Measurements from ENCODE around the gene ALG9.

The ALG9 gene

DNA sequence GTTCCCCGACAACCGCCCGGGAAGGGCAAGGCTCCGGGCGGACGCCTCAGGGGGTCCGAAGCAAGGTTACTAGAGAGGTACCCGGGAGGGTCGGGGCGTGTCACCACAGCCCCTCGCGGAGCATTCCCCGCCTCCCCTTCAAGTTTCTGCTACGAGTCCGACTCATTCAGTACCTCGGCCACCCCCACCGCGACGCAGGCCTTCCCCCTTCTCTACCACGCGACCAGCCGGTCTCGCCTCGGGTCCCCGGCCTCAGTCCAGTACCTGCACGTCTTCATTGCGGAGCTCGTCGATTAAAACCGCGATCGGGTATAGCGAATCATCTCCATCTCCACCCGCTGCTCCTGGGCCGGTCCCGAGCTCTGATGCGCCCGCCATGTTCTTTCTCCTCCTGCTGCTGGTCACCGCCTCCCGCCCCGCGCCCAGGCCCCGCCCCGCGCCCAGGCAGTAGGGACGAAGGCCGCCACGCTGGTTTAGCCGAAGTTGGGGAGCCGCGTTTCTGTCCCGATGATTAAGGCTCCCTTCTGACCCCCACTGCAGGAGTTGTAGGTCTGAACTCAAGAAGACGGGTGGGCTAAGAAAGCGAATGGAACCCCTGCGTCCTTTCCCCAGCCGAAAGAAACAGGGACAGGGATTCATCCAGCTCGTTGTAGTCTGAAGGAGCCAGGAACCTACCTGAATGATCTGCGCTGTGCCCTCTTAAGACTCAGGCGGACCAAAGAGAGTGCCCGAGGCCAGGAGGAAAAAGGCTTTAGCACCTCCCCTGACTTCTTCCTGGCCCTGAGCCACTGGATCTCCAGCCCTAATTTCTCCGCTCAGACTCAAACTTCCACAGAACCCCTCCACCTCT lies 105.2 kb downstream of the ALG9 start, which contains the start of gene PPP2R1B:
PPP2R1B (minus strand) TSS at position 406 of the 850 bp plus-strand sequence; CDS start at position 378, 28 bp downstream.
- peak; percentile 81 for DNase-seq (ENCODE audit: low read depth)
- TF ChIP-seq MYC (IDR thresholded peaks at IDR 0.05; ENCODE audit: low read depth, low read length) (peak; percentile 25; the same call in 1 of the 2 replicates), POLR2A (IDR thresholded peaks at IDR 0.05; ENCODE audit: extremely low read depth, insufficient read length) (peak; percentile 82)
- TF ChIP-seq, protein P1, sequence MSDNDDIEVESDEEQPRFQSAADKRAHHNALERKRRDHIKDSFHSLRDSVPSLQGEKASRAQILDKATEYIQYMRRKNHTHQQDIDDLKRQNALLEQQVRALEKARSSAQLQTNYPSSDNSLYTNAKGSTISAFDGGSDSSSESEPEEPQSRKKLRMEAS (IDR thresholded peaks at IDR 0.05; ENCODE audit: low read depth, low read length): no peak; the same call in 1 of the 2 replicates
- TF ChIP-seq, protein P2, sequence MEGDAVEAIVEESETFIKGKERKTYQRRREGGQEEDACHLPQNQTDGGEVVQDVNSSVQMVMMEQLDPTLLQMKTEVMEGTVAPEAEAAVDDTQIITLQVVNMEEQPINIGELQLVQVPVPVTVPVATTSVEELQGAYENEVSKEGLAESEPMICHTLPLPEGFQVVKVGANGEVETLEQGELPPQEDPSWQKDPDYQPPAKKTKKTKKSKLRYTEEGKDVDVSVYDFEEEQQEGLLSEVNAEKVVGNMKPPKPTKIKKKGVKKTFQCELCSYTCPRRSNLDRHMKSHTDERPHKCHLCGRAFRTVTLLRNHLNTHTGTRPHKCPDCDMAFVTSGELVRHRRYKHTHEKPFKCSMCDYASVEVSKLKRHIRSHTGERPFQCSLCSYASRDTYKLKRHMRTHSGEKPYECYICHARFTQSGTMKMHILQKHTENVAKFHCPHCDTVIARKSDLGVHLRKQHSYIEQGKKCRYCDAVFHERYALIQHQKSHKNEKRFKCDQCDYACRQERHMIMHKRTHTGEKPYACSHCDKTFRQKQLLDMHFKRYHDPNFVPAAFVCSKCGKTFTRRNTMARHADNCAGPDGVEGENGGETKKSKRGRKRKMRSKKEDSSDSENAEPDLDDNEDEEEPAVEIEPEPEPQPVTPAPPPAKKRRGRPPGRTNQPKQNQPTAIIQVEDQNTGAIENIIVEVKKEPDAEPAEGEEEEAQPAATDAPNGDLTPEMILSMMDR (IDR thresholded peaks at IDR 0.05; ENCODE audit: low read depth, low read length): no peak
- peak within 1 kb of the TSS; percentile 90 for H3K4me3 ChIP-seq (ENCODE audit: low read depth, low read length)

DNA sequence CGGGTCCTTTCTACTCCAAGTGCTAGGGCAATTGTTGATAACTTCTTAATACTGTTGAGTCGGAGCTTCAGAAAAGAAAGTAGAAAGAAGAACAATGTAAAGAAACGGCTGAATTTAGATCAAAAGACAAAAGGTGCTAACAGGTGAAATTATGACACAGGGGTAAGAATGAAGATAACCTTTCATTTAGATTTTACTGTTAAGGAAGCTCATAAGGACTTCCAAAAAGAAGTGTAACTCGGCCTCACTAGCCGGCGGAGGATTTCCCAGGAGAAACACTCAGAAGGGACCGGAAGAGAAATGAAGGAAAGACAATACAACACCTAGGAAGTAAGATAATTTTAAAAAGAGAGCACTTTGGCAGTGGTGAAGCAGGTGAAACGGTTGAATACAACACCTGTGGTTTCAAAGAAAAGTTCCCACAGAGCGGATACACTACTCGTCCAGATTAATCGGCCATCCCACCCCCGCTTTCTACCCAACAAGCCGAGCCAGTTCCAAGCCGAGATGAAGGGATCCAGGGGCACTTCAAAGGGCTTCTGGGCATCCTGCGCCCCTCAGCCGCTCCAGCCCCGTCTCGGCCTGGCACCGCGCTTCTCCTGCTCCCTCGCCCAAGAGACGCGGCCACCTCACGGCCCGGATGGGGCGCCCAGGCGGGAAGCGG lies 105.9 kb downstream of the ALG9 start:
- TF ChIP-seq, protein P2 (IDR thresholded peaks at IDR 0.05; ENCODE audit: low read depth, low read length): no peak
- TF ChIP-seq, protein P1 (IDR thresholded peaks at IDR 0.05; ENCODE audit: low read depth, low read length): no peak
- TF ChIP-seq MYC (IDR thresholded peaks at IDR 0.05; ENCODE audit: low read depth, low read length) (no peak), POLR2A (IDR thresholded peaks at IDR 0.05; ENCODE audit: extremely low read depth, insufficient read length) (no peak)
- H3K4me3 ChIP-seq (ENCODE audit: low read depth, low read length): peak overlapping the region; percentile 90
- no peak for DNase-seq (ENCODE audit: low read depth)

- no peak for DNase-seq (ENCODE audit: low read depth)
- peak overlapping the region; percentile 90 for H3K4me3 ChIP-seq (ENCODE audit: low read depth, low read length)
These were observed 106.8 kb downstream of the ALG9 start for GRCh38 chr11:111764621-111765020.

DNA sequence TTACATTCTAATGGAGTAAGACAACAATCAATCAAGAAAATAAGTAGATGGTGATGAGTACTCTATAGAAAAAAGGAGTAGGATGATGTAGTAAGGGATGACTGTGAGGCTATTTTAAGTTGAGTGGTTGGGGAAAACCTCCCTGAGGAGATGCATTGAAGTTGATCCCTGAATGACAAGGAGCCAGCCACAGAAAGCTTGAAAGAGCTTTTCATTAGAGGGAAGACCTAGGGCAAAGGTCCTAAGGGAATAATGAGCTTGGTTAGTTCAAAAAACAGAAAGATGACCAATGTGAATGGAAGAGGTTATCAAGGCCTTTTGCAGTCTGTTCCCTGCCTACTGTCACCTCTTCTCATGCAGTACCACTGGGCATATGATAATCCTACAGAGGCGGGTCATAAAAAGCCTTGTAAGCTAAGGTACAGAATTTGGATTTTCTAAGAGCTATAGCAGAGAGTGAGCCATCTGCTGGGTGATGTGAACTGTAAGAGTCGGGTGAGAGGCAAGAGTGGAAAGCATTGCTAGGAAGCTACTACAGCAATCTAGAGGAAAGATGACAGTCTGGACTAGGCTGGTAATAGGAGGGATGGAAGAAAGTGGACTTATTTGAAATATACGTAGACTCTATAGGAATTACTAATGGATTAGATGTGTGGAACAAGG lies 108.3 kb downstream of the ALG9 start:
- no peak overlapping the region for H3K4me3 ChIP-seq (ENCODE audit: low read depth, low read length)
- TF ChIP-seq, protein P2 (IDR thresholded peaks at IDR 0.05; ENCODE audit: low read depth, low read length): no peak
- TF ChIP-seq, protein P1 (IDR thresholded peaks at IDR 0.05; ENCODE audit: low read depth, low read length): no peak
- TF ChIP-seq POLR2A (IDR thresholded peaks at IDR 0.05; ENCODE audit: extremely low read depth, insufficient read length): no peak
- no peak for TF ChIP-seq MYC (IDR thresholded peaks at IDR 0.05; ENCODE audit: low read depth, low read length)
- no peak for DNase-seq (ENCODE audit: low read depth)

More at GRCh38 chr11:111764621-111765020, 106.8 kb downstream of the ALG9 start:
- TF ChIP-seq MYC (IDR thresholded peaks at IDR 0.05; ENCODE audit: low read depth, low read length): no peak

- H3K4me3 ChIP-seq (ENCODE audit: low read depth, low read length): no peak overlapping the region
- TF ChIP-seq MYC (IDR thresholded peaks at IDR 0.05; ENCODE audit: low read depth, low read length) (no peak), POLR2A (IDR thresholded peaks at IDR 0.05; ENCODE audit: extremely low read depth, insufficient read length) (no peak)
- TF ChIP-seq, protein P1 (IDR thresholded peaks at IDR 0.05; ENCODE audit: low read depth, low read length): no peak
- TF ChIP-seq, protein P2 (IDR thresholded peaks at IDR 0.05; ENCODE audit: low read depth, low read length): no peak
- DNase-seq (ENCODE audit: low read depth): no peak
These were observed 108.9 kb downstream of the ALG9 start for GRCh38 chr11:111762526-111762925.
